SH-SY5Y (cell line): Measurements from ENCODE around the gene CTH.

Source experiments
- GATA2 ChIP-seq: IDR thresholded peaks from 2 replicates; pipeline ENCODE4 v1.6.1; 2011; ENCODE audit warnings: mild to moderate bottlenecking, low read depth, low read length
- GATA3 ChIP-seq: IDR thresholded peaks from 2 replicates; pipeline ENCODE4 v1.6.1; 2011; ENCODE audit warnings: low read depth, mild to moderate bottlenecking, low read length, moderate library complexity

Gene CTH

GRCh38 chr1:70405780-70406416, 5.2 kb upstream of the CTH start:
- no peak for TF ChIP-seq GATA3
- no peak for TF ChIP-seq GATA2

GRCh38 chr1:70409136-70409535, 1.9 kb upstream of the CTH start:
- TF ChIP-seq GATA3, result no peak
- TF ChIP-seq GATA2, result no peak

GRCh38 chr1:70411360-70411844, 334 bp downstream of the CTH start:
- TF ChIP-seq GATA2, result no peak
- TF ChIP-seq GATA3, result no peak

- TF ChIP-seq GATA2, result no peak
- no peak for TF ChIP-seq GATA3
Observed at GRCh38 chr1:70415882-70416281, 4.8 kb downstream of the CTH start.

GRCh38 chr1:70420320-70420719, 9.3 kb downstream of the CTH start:
- TF ChIP-seq GATA2 (no peak), GATA3 (no peak)

- no peak for TF ChIP-seq GATA2
- no peak for TF ChIP-seq GATA3
Observed at GRCh38 chr1:70426154-70427131, 15.4 kb downstream of the CTH start.

- TF ChIP-seq GATA3 (no peak), GATA2 (no peak)
Observed at GRCh38 chr1:70427976-70428375, 16.9 kb downstream of the CTH start.

- TF ChIP-seq GATA2 (no peak), GATA3 (no peak)
Observed at GRCh38 chr1:70429219-70429618, 18.2 kb downstream of the CTH start.

- no peak for TF ChIP-seq GATA2
- no peak for TF ChIP-seq GATA3
Observed at GRCh38 chr1:70429757-70430156, 18.7 kb downstream of the CTH start.

- TF ChIP-seq GATA3 (no peak), GATA2 (no peak)
Observed at GRCh38 chr1:70431317-70431716, 20.2 kb downstream of the CTH start.

GRCh38 chr1:70431874-70432273, 20.8 kb downstream of the CTH start:
- TF ChIP-seq GATA2 (no peak), GATA3 (no peak)

- no peak for TF ChIP-seq GATA3
Observed at GRCh38 chr1:70434253-70434859, 23.3 kb downstream of the CTH start.

GRCh38 chr1:70436622-70437251, 25.7 kb downstream of the CTH start:
- no peak for TF ChIP-seq GATA3
- no peak for TF ChIP-seq GATA2

- TF ChIP-seq GATA2, result no peak
- TF ChIP-seq GATA3, result no peak
Observed at GRCh38 chr1:70438529-70438928, 27.5 kb downstream of the CTH start.
